Sigmoid colon (tissue), 4 donors: ENCODE results near the gene ALG11.

ENCODE experiments used
- POLR2AphosphoS5 ChIP-seq, 4 donors: sonication (generic); formaldehyde crosslinking; IDR thresholded peaks; one replicate each; pipeline ENCODE4 v1.6.1; 2017; ENCODE audit warnings: antibody characterized with exemption in 4 of 4
- TF ChIP-seq, protein P1 (sequence below), 4 experiments: fragments of 450-650 bp in 3 of 4; fragments of 200-600 bp in 1 of 4; IDR thresholded peaks; one replicate each; pipeline ENCODE4 v1.5.1; 2016 to 2019; ENCODE audit warnings: antibody characterized with exemption in 4 of 4, mild to moderate bottlenecking in 3 of 4, moderate library complexity in 2 of 4

DNA sequence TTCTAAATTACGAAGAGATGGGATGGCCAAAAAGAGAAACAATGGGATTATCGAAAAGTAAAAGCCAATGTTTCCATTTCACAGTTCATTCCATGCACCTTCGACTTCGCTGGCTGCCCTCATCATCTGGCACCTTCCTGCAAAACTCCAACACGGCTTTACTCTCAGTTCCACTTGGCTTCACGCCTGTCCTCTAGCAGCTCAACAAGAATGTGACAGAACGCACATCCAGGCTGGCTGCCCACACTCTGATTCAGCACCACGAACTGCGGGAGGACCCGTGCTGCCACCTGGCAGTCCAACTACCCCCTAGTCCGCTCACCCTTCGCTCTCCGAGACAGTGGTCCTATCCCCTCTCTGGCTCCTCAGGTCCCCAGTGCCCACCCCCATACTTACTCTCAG, 12.7 kb upstream of the ALG11 start:
- TF ChIP-seq, protein P1, sequence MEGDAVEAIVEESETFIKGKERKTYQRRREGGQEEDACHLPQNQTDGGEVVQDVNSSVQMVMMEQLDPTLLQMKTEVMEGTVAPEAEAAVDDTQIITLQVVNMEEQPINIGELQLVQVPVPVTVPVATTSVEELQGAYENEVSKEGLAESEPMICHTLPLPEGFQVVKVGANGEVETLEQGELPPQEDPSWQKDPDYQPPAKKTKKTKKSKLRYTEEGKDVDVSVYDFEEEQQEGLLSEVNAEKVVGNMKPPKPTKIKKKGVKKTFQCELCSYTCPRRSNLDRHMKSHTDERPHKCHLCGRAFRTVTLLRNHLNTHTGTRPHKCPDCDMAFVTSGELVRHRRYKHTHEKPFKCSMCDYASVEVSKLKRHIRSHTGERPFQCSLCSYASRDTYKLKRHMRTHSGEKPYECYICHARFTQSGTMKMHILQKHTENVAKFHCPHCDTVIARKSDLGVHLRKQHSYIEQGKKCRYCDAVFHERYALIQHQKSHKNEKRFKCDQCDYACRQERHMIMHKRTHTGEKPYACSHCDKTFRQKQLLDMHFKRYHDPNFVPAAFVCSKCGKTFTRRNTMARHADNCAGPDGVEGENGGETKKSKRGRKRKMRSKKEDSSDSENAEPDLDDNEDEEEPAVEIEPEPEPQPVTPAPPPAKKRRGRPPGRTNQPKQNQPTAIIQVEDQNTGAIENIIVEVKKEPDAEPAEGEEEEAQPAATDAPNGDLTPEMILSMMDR (IDR thresholded peaks at IDR 0.05), result no peak
- no peak for TF ChIP-seq POLR2AphosphoS5 (IDR thresholded peaks at IDR 0.05)
